NCI-H1417 (cell line): ENCODE results near the gene SIRT7.

ENCODE experiments used
- DNase-seq, 3 experiments: peaks; one replicate each; lab custom pipeline; 2025; lab: John Stamatoyannopoulos, UW

The SIRT7 gene

GRCh38 chr17:81932333-81932983, 14.5 kb upstream of the SIRT7 start:
- DNase-seq: peak in 1 of 3 experiments; percentile 38

- DNase-seq: no peak
Measured at GRCh38 chr17:81931557-81932332, 13.8 kb upstream of the SIRT7 start.

GRCh38 chr17:81931189-81931556, 13.2 kb upstream of the SIRT7 start:
- DNase-seq: no peak

- no peak for DNase-seq
Measured at GRCh38 chr17:81930142-81931125, 12.5 kb upstream of the SIRT7 start.

GRCh38 chr17:81929253-81930141, 11.5 kb upstream of the SIRT7 start:
- no peak for DNase-seq

GRCh38 chr17:81928544-81929252, 10.7 kb upstream of the SIRT7 start:
- peak in 2 of 3 experiments; percentile 72 for DNase-seq

- DNase-seq: peak; percentile 95 to 97 (median 97)
Measured at GRCh38 chr17:81927653-81928543, 9.9 kb upstream of the SIRT7 start, which contains the start of gene MAFG. MAFG (minus strand) TSS chr17:81927735; CDS start chr17:81923185, 4,550 bp downstream.

- DNase-seq: peak in 1 of 3 experiments; percentile 54
Measured at GRCh38 chr17:81927152-81927652, 9.2 kb upstream of the SIRT7 start.

- DNase-seq: peak in 2 of 3 experiments; percentile 53 to 63
Measured at GRCh38 chr17:81926451-81927151, 8.6 kb upstream of the SIRT7 start.

- DNase-seq: no peak
Measured at GRCh38 chr17:81925860-81926450, 8.0 kb upstream of the SIRT7 start.

GRCh38 chr17:81924557-81925532, 6.9 kb upstream of the SIRT7 start:
- DNase-seq: no peak

- DNase-seq: no peak
Measured at GRCh38 chr17:81923302-81924260, 5.6 kb upstream of the SIRT7 start.

- DNase-seq: no peak
Measured at GRCh38 chr17:81922566-81923301, 4.8 kb upstream of the SIRT7 start.

- DNase-seq: no peak
Measured at GRCh38 chr17:81921996-81922565, 4.1 kb upstream of the SIRT7 start.

GRCh38 chr17:81921537-81921862, 3.5 kb upstream of the SIRT7 start:
- DNase-seq: no peak
